H54 (cell line): ENCODE results near the gene RFPL3.
"Not testable (repeated sequence)": the region's sequence is repeated elsewhere in the genome, so short reads cannot be mapped to it uniquely, and the experiment has no call there.

ENCODE experiments used
- DNase-seq: peaks from one replicate; pipeline ENCODE4 v3.0.0; 2011; ENCODE audit warnings: low spot score, mixed read lengths; ENCODE audit not compliant: insufficient read length
- FAIRE-seq: peaks from 3 replicates; lab custom pipeline; 2011; peaks lifted over from hg19 to GRCh38; lab: Jason Lieb, UNC
- POLR2A ChIP-seq: IDR thresholded peaks from 2 replicates; pipeline ENCODE4 v1.6.1; 2011; ENCODE audit warnings: low read depth, mild to moderate bottlenecking, low read length

The RFPL3 gene

GRCh38 chr22:32334660-32335365 lies 22.9 kb upstream of the RFPL3 start:
- no peak for FAIRE-seq
- DNase-seq, result no peak
- no peak for TF ChIP-seq POLR2A

GRCh38 chr22:32335471-32335870 lies 22.2 kb upstream of the RFPL3 start:
- TF ChIP-seq POLR2A, result no peak
- DNase-seq (no peak), FAIRE-seq (no peak)

- FAIRE-seq, result no peak
- no peak for TF ChIP-seq POLR2A
- no peak for DNase-seq
These were observed 21.5 kb upstream of the RFPL3 start for GRCh38 chr22:32336121-32336603.

- TF ChIP-seq POLR2A, result no peak
- FAIRE-seq (no peak), DNase-seq (no peak)
These were observed 20.8 kb upstream of the RFPL3 start for GRCh38 chr22:32336771-32337424.

- DNase-seq, FAIRE-seq: not testable (repeated sequence)
These were observed 20.2 kb upstream of the RFPL3 start for GRCh38 chr22:32337425-32337824.

GRCh38 chr22:32338757-32339156 lies 18.9 kb upstream of the RFPL3 start:
- no peak for FAIRE-seq
- no peak for TF ChIP-seq POLR2A

GRCh38 chr22:32339190-32340012 lies 18.3 kb upstream of the RFPL3 start:
- no peak for TF ChIP-seq POLR2A
- FAIRE-seq (no peak), DNase-seq (no peak)

More at GRCh38 chr22:32338757-32339156, 18.9 kb upstream of the RFPL3 start:
- DNase-seq, result no peak

- DNase-seq (no peak), FAIRE-seq (no peak)
- TF ChIP-seq POLR2A, result no peak
These were observed 17.3 kb upstream of the RFPL3 start for GRCh38 chr22:32340411-32340810.

GRCh38 chr22:32341122-32341740 lies 16.4 kb upstream of the RFPL3 start:
- no peak for FAIRE-seq
- no peak for TF ChIP-seq POLR2A
- no peak for DNase-seq

GRCh38 chr22:32342977-32343376 lies 14.7 kb upstream of the RFPL3 start:
- no peak for DNase-seq
- FAIRE-seq, result no peak
- TF ChIP-seq POLR2A, result no peak

- DNase-seq (no peak), FAIRE-seq (no peak)
- TF ChIP-seq POLR2A, result no peak
These were observed 13.7 kb upstream of the RFPL3 start for GRCh38 chr22:32343941-32344340.

- no peak for DNase-seq
- FAIRE-seq, result no peak
These were observed 9.5 kb upstream of the RFPL3 start for GRCh38 chr22:32348031-32348611.

GRCh38 chr22:32351875-32352274 lies 5.8 kb upstream of the RFPL3 start:
- not testable (repeated sequence) for DNase-seq, FAIRE-seq

More at GRCh38 chr22:32348031-32348611, 9.5 kb upstream of the RFPL3 start:
- TF ChIP-seq POLR2A, result no peak
